Activated T-cell treated with anti-CD3 and anti-CD28 coated beads, Interleukin-2, amount 50 U/mL, for 24 hours (primary cell): ENCODE results near the gene CACNA1C.

Experiments
- DNase-seq: peaks from one replicate; pipeline ENCODE4 v3.0.0-alpha.2; 2020
- H3K27ac Mint-ChIP-seq: 2 replicates; pipeline ENCODE4 v1.8.0; 2020; ENCODE audit warnings: mild to moderate bottlenecking, mixed read lengths
- H3K27me3 Mint-ChIP-seq: 2 replicates; pipeline ENCODE4 v1.8.0; 2020; ENCODE audit warnings: mixed read lengths
- H3K36me3 Mint-ChIP-seq: 2 replicates; pipeline ENCODE4 v1.8.0; 2020; ENCODE audit warnings: low read depth, mixed read lengths
- H3K4me1 Mint-ChIP-seq: 2 replicates; pipeline ENCODE4 v1.8.0; 2020; ENCODE audit warnings: low read depth, mixed read lengths
- H3K4me3 Mint-ChIP-seq: 2 replicates; pipeline ENCODE4 v1.8.0; 2020; ENCODE audit warnings: mild to moderate bottlenecking, moderate library complexity, mixed read lengths
- H3K9me3 Mint-ChIP-seq: 2 replicates; pipeline ENCODE4 v1.8.0; 2020; ENCODE audit warnings: mixed read lengths

The CACNA1C gene

GRCh38 chr12:2051700-2052621 is 826 bp upstream of the CACNA1C start:
- Mint-ChIP-seq H3K4me3 (peak overlapping the region; percentile 47), H3K27ac (no peak overlapping the region)

DNA sequence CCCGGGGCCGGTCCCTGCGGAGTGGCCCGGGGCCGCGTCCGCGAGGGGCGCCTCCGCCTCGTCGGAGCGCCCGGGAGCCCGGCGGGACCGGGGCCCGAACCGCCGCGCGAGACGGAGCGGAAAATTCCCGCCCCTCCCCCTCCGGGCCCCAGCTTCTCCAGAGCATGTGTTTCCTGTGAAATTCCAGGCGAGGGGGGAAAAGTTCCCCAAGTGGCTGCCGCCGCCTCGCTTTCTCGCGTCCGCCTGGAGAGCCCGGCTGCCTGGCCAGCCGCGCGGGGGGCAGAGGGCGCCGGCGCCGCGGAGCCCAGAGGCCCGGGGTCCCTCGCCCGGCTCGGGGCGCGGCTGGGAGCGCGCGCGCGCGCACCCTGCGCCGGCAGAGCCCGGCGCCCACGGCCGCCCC is 904 bp downstream of the CACNA1C start:
- no peaks in the 10 kb centered on the region for H3K36me3 Mint-ChIP-seq
- H3K4me1 Mint-ChIP-seq = peaks cover 14% of the 10 kb centered on the region
- no peak for DNase-seq
- H3K9me3 Mint-ChIP-seq = no peaks in the 10 kb centered on the region
- peaks cover 80% of the 10 kb centered on the region for H3K27me3 Mint-ChIP-seq
- H3K4me3 Mint-ChIP-seq = no peak overlapping the region
- no peak overlapping the region for H3K27ac Mint-ChIP-seq

More at GRCh38 chr12:2051700-2052621, 826 bp upstream of the CACNA1C start:
- H3K4me1 Mint-ChIP-seq = peaks cover 14% of the 10 kb centered on the region
- H3K9me3 Mint-ChIP-seq = no peaks in the 10 kb centered on the region
- no peak for DNase-seq
- H3K27me3 Mint-ChIP-seq = peaks cover 78% of the 10 kb centered on the region
- no peaks in the 10 kb centered on the region for H3K36me3 Mint-ChIP-seq

DNA sequence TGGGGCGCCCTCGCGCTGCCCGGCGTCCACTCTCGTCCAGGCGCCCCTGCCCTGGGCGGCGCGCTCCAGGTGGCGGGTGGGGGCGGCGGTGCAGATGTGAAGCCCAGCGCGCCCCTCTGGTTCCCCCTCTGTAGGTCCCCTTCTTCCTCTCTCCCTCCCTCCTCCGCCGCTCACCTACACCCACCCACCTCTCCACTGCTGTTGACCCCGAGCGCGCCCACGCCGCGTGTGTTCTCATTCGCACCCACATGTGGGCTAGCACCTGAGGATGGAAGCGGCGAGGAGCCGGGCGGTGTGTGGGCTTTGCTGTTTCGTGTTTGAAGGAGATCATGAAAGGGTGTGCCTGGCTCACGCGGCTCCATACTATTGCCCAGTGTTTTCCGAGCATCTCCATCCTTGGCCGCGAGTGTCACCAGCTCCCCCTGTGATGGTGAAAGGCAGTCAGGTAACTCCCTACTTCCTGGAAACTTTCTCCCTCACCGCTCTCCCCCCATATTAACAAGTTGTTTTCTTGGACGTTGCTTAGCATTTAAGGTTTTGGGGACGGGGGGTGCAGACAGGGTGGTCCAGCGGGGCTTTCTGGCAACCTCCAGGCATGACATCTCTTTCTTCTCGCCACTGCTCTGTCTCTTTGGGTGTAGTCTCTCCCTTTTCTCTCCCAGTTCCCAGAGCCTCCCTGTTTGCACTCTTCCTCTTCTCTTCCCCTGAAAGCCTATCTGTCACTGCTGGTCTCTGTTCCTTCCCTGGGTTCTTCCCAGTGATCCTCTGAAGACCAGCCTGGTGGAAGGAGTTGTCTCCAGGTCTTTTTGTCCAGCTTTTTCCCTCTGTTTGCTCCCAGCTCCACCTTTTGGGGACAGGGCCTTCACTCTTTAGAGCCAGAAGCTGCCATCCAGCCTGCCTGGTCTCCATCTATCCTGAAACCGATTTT is 1.6 kb downstream of the CACNA1C start:
- Mint-ChIP-seq H3K4me3 (peak overlapping the region; percentile 60), H3K4me1 (peaks cover 14% of the 10 kb centered on the region), H3K27ac (no peak overlapping the region), H3K27me3 (peaks cover 75% of the 10 kb centered on the region), H3K36me3 (no peaks in the 10 kb centered on the region), H3K9me3 (no peaks in the 10 kb centered on the region)
- DNase-seq = no peak

GRCh38 chr12:2057041-2057794 is 4.4 kb downstream of the CACNA1C start:
- no peaks in the 10 kb centered on the region for H3K36me3 Mint-ChIP-seq
- H3K27ac Mint-ChIP-seq = no peak overlapping the region

DNA sequence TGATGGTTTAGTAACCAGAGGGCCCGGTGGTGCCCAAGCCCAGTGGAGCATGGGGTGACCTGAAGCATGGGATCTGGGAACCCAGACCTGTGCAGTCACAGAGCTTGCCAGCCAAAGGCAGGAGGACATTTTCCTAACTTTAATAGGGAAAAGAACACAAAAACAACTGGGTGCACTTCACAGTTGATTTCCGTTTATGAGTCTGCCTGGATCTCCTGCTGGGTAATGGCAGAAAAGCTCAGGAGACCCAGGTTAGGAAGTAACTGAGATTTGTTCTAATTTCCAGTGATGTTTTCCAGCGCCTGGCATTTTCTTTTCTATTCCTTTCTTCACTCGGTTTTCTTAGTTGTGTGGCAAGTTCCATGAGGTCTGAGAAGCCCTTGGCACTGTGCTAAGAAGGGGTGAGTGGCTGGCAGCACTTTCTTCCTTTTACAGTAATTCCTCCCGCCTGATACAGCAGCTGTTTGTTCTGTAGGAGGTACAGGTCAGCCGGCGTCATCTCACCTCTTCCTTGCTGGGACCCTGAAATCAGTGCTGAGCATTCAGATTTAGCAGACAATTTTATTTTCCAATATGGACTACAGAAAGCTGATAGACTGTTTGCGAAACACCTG is 5.1 kb downstream of the CACNA1C start:
- Mint-ChIP-seq H3K27ac (no peak overlapping the region), H3K4me3 (no peak overlapping the region), H3K9me3 (no peaks in the 10 kb centered on the region), H3K27me3 (peaks cover 46% of the 10 kb centered on the region), H3K4me1 (peaks cover 11% of the 10 kb centered on the region), H3K36me3 (no peaks in the 10 kb centered on the region)
- no peak for DNase-seq

More at GRCh38 chr12:2057041-2057794, 4.4 kb downstream of the CACNA1C start:
- Mint-ChIP-seq H3K4me1 (peaks cover 11% of the 10 kb centered on the region), H3K4me3 (no peak overlapping the region), H3K27me3 (peaks cover 48% of the 10 kb centered on the region), H3K9me3 (no peaks in the 10 kb centered on the region)
- no peak for DNase-seq

- no peak for DNase-seq
- peaks cover 11% of the 10 kb centered on the region for H3K4me1 Mint-ChIP-seq
- H3K4me3 Mint-ChIP-seq = no peak overlapping the region
- no peaks in the 10 kb centered on the region for H3K9me3 Mint-ChIP-seq
- no peak overlapping the region for H3K27ac Mint-ChIP-seq
- H3K36me3 Mint-ChIP-seq = no peaks in the 10 kb centered on the region
- peaks cover 43% of the 10 kb centered on the region for H3K27me3 Mint-ChIP-seq
Measured at GRCh38 chr12:2058837-2059236, 6.0 kb downstream of the CACNA1C start.

- Mint-ChIP-seq H3K27ac (no peak overlapping the region), H3K9me3 (no peaks in the 10 kb centered on the region), H3K27me3 (peaks cover 23% of the 10 kb centered on the region), H3K36me3 (no peaks in the 10 kb centered on the region), H3K4me1 (peaks cover 11% of the 10 kb centered on the region), H3K4me3 (no peak overlapping the region)
- DNase-seq = no peak
Measured at GRCh38 chr12:2061402-2061801, 8.6 kb downstream of the CACNA1C start.

DNA sequence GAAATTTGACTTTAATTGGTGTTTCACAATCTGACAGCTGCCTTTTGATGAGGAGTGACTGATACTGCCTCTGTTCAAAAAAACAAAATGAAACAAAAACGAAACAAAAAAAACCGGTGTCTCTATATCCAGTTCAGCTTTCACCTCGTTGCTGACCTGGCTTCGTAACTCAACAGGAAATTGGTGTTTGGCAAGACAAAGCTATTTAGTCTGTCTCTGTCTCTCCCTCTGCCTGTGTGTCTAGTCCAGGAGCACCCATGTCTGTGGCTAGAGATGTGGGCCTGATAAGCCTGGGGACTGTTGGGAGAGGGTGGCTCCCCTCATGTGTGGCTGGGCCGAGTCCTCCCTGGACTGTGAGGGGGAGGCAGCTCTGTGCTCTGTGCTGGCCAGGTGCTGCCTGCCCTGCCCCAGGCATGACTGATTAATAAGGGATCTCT is 11.3 kb downstream of the CACNA1C start:
- Mint-ChIP-seq H3K27ac (peak overlapping the region; percentile 80), H3K36me3 (no peaks in the 10 kb centered on the region), H3K4me1 (peaks cover 11% of the 10 kb centered on the region), H3K9me3 (no peaks in the 10 kb centered on the region), H3K27me3 (peaks cover 16% of the 10 kb centered on the region), H3K4me3 (peak overlapping the region; percentile 46)
- peak; percentile 46 for DNase-seq

- H3K27me3 Mint-ChIP-seq = peaks cover 26% of the 10 kb centered on the region
- peaks cover 10% of the 10 kb centered on the region for H3K9me3 Mint-ChIP-seq
- no peak overlapping the region for H3K27ac Mint-ChIP-seq
- no peaks in the 10 kb centered on the region for H3K36me3 Mint-ChIP-seq
- H3K4me3 Mint-ChIP-seq = no peak overlapping the region
- H3K4me1 Mint-ChIP-seq = peaks cover 10% of the 10 kb centered on the region
- DNase-seq = no peak
Measured at GRCh38 chr12:2068653-2069052, 15.9 kb downstream of the CACNA1C start.

DNA sequence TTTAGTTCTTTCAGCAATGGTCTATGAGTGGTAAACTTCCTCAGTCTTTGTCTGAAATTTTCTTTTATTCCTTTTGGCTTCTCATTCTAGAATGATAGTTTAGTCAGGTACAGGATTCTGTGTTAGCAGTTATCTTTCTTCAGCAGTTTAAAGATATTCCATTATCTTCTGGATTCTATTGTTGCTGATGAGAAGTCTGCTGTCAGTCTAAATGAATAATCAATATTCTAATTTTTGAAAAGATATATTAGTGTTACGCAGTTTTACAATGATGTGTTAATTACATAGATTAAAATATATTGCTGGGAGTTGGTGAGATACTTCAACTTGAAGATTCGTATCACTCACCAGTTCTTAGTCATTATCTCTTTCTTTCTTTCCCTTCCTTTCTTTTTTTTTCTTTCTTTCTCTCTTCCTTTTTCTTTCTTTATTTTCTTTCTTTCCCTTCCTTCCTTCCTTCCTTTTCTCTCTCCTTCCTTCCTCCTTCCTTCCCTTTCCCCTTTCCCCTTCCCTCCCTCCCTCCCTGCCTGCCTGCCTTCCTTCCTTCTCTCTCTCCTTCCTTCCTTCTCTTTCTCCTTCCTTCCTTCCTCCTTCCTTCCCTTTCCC is 17.8 kb downstream of the CACNA1C start:
- H3K4me3 Mint-ChIP-seq = no peak overlapping the region
- no peaks in the 10 kb centered on the region for H3K36me3 Mint-ChIP-seq
- no peak for DNase-seq
- peaks cover 26% of the 10 kb centered on the region for H3K27me3 Mint-ChIP-seq
- peaks cover 10% of the 10 kb centered on the region for H3K9me3 Mint-ChIP-seq
- no peak overlapping the region for H3K27ac Mint-ChIP-seq
- no peaks in the 10 kb centered on the region for H3K4me1 Mint-ChIP-seq

DNA sequence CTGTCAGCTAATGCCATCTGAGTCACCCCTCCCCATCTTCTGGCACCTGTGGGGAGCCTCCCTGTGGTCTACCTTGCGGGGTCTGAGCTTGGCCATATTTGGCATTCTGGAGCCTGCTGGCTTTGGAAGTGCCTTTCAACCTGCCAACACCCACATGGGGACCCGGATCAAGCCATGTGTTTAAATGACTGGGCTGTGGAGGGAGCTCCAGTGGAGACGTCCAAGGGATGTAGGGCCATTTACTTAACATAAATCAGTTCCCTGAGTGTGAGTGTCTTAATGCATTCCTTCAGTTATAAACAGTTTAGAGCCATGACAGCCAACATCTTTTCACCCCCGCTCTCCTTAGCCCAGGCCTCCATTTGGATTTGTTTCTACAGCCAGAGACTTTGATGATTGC is 22.0 kb downstream of the CACNA1C start:
- no peak overlapping the region for H3K27ac Mint-ChIP-seq
- H3K27me3 Mint-ChIP-seq = peaks cover 21% of the 10 kb centered on the region
- DNase-seq = no peak
- H3K36me3 Mint-ChIP-seq = no peaks in the 10 kb centered on the region
- H3K9me3 Mint-ChIP-seq = peaks cover 14% of the 10 kb centered on the region
- no peak overlapping the region for H3K4me3 Mint-ChIP-seq
- no peaks in the 10 kb centered on the region for H3K4me1 Mint-ChIP-seq

GRCh38 chr12:2075508-2076195 is 22.9 kb downstream of the CACNA1C start:
- Mint-ChIP-seq H3K27ac (no peak overlapping the region), H3K4me3 (no peak overlapping the region), H3K27me3 (peaks cover 21% of the 10 kb centered on the region), H3K9me3 (peaks cover 10% of the 10 kb centered on the region), H3K36me3 (no peaks in the 10 kb centered on the region), H3K4me1 (no peaks in the 10 kb centered on the region)
- no peak for DNase-seq

DNA sequence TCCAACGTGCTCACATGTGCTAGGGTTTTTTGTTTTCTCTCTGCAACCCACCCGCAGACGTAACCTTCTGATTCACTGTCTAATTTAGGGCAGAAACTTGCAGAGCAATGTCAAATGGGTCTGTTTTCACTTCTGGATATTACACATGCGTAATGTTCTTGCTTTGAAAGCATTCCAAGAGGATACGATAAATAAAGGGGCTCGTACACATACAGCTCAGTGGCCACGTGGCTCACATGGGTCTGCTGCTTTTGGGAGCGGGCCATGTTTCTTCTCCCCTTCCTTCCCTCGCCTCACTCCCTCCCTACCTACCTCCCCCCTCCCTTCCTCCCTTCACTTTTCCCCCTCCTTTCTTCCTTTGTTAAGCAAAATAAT is 23.4 kb downstream of the CACNA1C start:
- no peak overlapping the region for H3K4me3 Mint-ChIP-seq
- no peak for DNase-seq
- H3K27ac Mint-ChIP-seq = no peak overlapping the region
- peaks cover 8% of the 10 kb centered on the region for H3K9me3 Mint-ChIP-seq
- peaks cover 21% of the 10 kb centered on the region for H3K27me3 Mint-ChIP-seq
- H3K4me1 Mint-ChIP-seq = no peaks in the 10 kb centered on the region
- no peaks in the 10 kb centered on the region for H3K36me3 Mint-ChIP-seq
